ENCODE results near the gene ACTN4. TPM values are rescaled to one million over a fixed set of nuclear protein-coding genes. Genes with fewer than 3 reads are reported as not detected.

The ACTN4 gene
- total RNA-seq, 1 donor from 2014 or later, result 454 TPM

DNA sequence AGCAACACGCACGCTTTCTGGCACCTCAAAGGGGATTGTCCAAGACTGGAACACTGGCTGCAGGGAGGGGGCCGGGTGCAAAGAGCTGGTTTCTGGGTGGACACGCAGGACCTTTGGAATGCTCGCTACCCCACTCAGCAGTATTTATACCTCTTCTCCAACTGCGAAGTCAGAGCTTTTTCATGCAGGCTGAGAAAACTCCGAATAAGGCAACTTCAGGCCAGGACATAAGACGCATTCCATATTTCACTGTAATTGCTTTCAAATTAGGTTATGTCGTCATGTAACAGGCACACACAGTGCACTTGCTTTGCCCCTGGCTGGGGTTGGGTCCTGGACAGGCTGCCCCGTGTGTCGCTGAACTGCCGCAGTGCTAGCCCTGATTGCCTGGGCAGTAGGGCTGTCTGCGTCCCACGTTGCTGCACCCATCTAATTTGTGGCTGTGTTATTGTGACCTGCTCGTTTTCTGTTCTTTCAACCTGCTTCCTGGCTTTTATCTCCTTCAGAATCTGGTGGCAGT lies 44.5 kb downstream of the ACTN4 start:
- intact Hi-C loops (cut with DNase I), result no loop called here
- no peaks in the 10 kb centered on the region for H3K9me3 ChIP-seq
- ATAC-seq (peak; percentile 74 to 76), DNase-seq (peak; percentile 71)
- H3K27ac ChIP-seq, result peak overlapping the region; percentile 79
- peaks cover 22% of the 10 kb centered on the region for H3K36me3 ChIP-seq
- no peaks in the 10 kb centered on the region for H3K27me3 ChIP-seq (ENCODE audit: low read depth)
- H3K4me1 ChIP-seq, result peaks cover 99% of the 10 kb centered on the region
- TF ChIP-seq, protein P1, sequence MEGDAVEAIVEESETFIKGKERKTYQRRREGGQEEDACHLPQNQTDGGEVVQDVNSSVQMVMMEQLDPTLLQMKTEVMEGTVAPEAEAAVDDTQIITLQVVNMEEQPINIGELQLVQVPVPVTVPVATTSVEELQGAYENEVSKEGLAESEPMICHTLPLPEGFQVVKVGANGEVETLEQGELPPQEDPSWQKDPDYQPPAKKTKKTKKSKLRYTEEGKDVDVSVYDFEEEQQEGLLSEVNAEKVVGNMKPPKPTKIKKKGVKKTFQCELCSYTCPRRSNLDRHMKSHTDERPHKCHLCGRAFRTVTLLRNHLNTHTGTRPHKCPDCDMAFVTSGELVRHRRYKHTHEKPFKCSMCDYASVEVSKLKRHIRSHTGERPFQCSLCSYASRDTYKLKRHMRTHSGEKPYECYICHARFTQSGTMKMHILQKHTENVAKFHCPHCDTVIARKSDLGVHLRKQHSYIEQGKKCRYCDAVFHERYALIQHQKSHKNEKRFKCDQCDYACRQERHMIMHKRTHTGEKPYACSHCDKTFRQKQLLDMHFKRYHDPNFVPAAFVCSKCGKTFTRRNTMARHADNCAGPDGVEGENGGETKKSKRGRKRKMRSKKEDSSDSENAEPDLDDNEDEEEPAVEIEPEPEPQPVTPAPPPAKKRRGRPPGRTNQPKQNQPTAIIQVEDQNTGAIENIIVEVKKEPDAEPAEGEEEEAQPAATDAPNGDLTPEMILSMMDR (IDR thresholded peaks at IDR 0.05), result no peak
- no peak overlapping the region for H3K4me3 ChIP-seq

DNA sequence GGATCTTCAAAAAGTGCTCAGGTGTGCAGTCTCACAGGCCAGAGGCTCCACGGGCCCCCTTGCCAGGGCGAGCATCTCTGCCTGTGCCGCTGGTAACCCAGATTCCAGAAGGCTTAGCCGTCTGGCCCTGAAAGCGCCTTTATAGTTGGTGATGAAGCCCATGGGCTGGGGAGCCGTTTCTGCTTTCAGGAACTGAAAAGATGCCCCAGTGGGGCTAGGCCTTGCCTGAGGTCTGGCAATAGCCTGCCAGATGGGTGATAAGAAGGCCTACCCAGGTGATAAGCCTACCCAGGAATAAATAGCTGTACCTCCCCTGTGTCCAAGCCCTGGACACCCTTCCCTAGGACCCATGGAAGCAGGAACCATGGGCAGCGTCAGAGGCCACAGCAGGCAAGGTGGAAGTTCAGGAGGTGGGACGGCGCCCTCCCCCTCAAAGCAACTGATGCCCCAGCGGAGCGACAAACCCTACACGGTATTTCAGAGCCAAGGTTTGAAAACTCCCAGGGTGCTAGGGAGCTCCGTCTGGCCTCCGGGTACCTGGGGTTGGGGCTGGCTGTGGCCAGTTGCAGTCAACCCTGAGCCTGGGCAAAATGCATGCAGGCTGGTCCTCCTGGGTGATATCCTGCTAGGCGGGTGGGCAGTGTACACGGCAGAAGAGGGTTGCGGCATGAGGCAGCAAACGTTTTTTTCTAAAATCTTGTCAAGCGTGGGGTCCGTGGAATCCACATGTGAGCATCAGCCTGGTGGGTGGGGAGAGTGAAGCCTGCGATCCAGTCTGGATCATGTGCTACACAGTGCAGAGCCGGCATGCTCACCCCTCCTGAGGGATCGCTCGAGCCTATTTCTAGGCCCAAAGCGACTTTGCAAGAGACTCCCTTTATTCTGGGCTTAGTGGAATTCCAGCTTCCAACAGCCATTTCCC lies 45.3 kb downstream of the ACTN4 start:
- no peak for ATAC-seq
- DNase-seq, result no peak
- Histone ChIP-seq H3K4me3 (no peak overlapping the region), H3K9me3 (no peaks in the 10 kb centered on the region), H3K4me1 (peaks cover 99% of the 10 kb centered on the region), H3K27ac (peak overlapping the region; percentile 79), H3K36me3 (peaks cover 29% of the 10 kb centered on the region), H3K27me3 (ENCODE audit: low read depth) (no peaks in the 10 kb centered on the region)
- intact Hi-C loops (cut with DNase I), result no loop called here
- TF ChIP-seq, protein P1 (IDR thresholded peaks at IDR 0.05), result no peak

DNA sequence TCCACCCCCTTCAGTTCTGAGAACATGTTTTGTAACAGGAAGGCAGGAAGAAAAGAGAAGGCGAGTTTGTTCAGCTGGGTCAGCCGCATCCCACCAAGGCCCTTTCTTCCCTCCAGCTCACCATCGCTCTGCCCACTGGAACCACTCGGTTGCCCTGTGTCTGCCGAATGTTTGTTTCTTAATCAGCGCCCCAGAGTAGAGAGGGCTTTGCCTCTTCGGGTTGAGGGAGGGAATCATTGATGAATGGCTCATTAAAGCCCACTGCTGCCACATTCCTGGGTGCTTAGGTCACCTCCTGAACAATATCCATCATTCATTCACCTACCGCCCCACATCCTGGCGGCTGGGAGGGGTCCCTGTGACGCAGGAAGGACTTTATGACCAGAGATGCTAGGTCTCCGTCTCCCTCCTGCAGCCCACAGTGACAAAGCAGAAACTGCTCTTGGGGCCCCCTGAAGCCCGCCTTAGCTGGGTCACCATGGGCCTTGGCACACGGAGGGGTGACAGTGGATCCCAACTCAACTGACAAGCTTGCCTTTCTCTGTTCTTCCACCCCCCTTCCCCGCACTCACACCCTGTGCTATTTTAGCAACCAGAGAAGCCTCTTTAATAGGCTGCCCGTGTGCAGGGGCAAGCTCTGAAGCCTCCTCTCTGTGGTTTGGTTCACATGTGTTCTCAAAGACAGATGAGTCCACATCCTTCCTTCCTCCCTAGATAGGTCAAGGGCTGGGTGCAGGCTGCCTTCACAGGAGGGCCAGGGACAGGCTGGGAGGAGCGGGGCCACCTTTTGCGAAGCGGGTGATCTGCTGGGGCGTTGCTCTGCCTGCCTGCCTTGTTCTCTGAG lies 46.2 kb downstream of the ACTN4 start:
- Histone ChIP-seq H3K27ac (peak overlapping the region; percentile 79), H3K9me3 (no peaks in the 10 kb centered on the region), H3K4me3 (no peak overlapping the region), H3K36me3 (peaks cover 30% of the 10 kb centered on the region), H3K27me3 (ENCODE audit: low read depth) (no peaks in the 10 kb centered on the region), H3K4me1 (peaks cover 99% of the 10 kb centered on the region)
- intact Hi-C loops (cut with DNase I), result no loop called here
- ATAC-seq (peak; percentile 35 to 60), DNase-seq (no peak)
- TF ChIP-seq, protein P1 (IDR thresholded peaks at IDR 0.05), result no peak

DNA sequence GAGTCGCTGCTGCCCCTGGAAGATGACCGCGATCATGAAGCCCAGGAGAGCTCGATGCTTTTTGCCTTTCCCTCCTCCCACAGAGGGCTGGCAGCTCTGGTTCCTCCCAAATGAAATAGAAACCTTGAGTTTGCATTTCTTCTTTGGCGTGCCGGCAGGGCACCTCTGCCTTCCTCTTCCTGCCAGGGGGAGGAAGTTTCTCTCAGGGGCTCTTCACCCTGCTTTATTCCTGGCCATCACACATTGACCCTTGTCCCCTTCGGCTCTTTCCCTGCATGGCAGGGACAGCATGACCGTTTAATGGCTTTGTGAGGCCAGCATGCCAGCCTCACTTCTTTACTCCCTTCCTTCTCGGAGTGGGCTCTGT lies 47.9 kb downstream of the ACTN4 start:
- ATAC-seq, result no peak
- intact Hi-C loops (cut with DNase I), result no loop called here
- Histone ChIP-seq H3K9me3 (no peaks in the 10 kb centered on the region), H3K27ac (peak overlapping the region; percentile 79), H3K4me3 (peak overlapping the region; percentile 22), H3K4me1 (peaks cover 100% of the 10 kb centered on the region), H3K27me3 (ENCODE audit: low read depth) (no peaks in the 10 kb centered on the region), H3K36me3 (peaks cover 33% of the 10 kb centered on the region)
- DNase-seq, result no peak
- TF ChIP-seq, protein P1 (IDR thresholded peaks at IDR 0.05), result no peak
